K562 (cell line): Measurements from ENCODE around the gene GNG7. TPM values are rescaled to one million over a fixed set of nuclear protein-coding genes. Genes with fewer than 3 reads are reported as not detected.

Experiments used
- MEF2D ChIP-seq: conservative IDR thresholded peaks from 2 replicates; pipeline ENCODE4 v1.6.1; 2016; ENCODE audit warnings: low read depth, missing genetic modification characterization, missing compliant biosample characterization
- MGA ChIP-seq: fragments of 450-650 bp; IDR thresholded peaks from 2 replicates; pipeline ENCODE4 v1.6.1; 2016; ENCODE audit warnings: mild to moderate bottlenecking, moderate library complexity
- NCOA6 ChIP-seq: fragments of 450-650 bp; IDR thresholded peaks from 2 replicates; pipeline ENCODE4 v1.6.1; 2017; ENCODE audit warnings: mild to moderate bottlenecking
- SMAD3 ChIP-seq: fragments of 450-650 bp; formaldehyde crosslinking; conservative IDR thresholded peaks from 2 replicates; pipeline ENCODE4 v1.4.0; 2020; ENCODE audit warnings: mild to moderate bottlenecking
- ZBED1 ChIP-seq: IDR thresholded peaks from 2 replicates; pipeline ENCODE4 v1.6.1; 2014
- ZNF354B ChIP-seq: fragments of 250-450 bp; sonication (Bioruptor Pico); IDR thresholded peaks from 2 replicates; pipeline ENCODE4 v1.4.0; 2020
- ZNF511 ChIP-seq: sonication (generic); formaldehyde crosslinking; IDR thresholded peaks from 2 replicates; pipeline ENCODE4 v1.8.0; 2022; ENCODE audit warnings: mild to moderate bottlenecking, missing genetic modification reagents
- ZNF609 ChIP-seq: sonication (generic); formaldehyde crosslinking; IDR thresholded peaks from 2 replicates; pipeline ENCODE4 v1.8.1; 2023; ENCODE audit warnings: missing genetic modification reagents, mild to moderate bottlenecking, borderline replicate concordance
- polyA plus RNA-seq, 8 experiments: library from polyadenylated mRNA; depleted of rRNA in 4 of 8; stranded (reverse) in 5 of 8; unstranded in 3 of 8; fragments of >200 nt; fragmentation: Nextera tagmentation in 2 of 8; fragmentation: Illumina TruSeq in 1 of 8; extraction: Ambion mirVana in 2 of 8; extraction: Trizol in 1 of 8; gene quantifications; 2 replicates each; pipeline versions ENCODE4 v1.2.1 to v1.2.3, GENCODE V29; 2011 to 2014; ENCODE audit warnings: inconsistent platforms in 1 of 8, missing spikeins in 1 of 8
- total RNA-seq, 7 experiments: library from RNA; depleted of rRNA in 6 of 7; stranded (reverse); fragments of >200 nt in 6 of 7; fragmentation: Illumina TruSeq in 2 of 7; extraction: Trizol in 2 of 7; gene quantifications; 2 replicates each; pipeline versions ENCODE4 v1.2.1 to v1.2.3, GENCODE V29; 2011 to 2021; ENCODE audit warnings: low replicate concordance in 1 of 7

GNG7 gene
- total and polyA plus RNA-seq, 9 of the 15 experiments (the other 6 are each of a cell fraction or from before 2014, with no cell fraction given): 0.01 to 0.20 (median 0.06) TPM; not detected in 1

GRCh38 chr19:2474232-2475017 is 228.1 kb downstream of the GNG7 start (continued):
- TF ChIP-seq ZNF511 (CRISPR knock-in tag) (no peak), MEF2D (tag) (no peak), MGA (no peak), NCOA6 (no peak), ZNF609 (no peak), ZNF354B (CRISPR knock-in tag) (no peak), SMAD3 (CRISPR knock-in tag) (no peak), ZBED1 (no peak)
